Esophagus (tissue), 2 donors: ENCODE results near the gene MPRIP. TPM values are rescaled to one million over a fixed set of nuclear protein-coding genes. Genes with fewer than 3 reads are reported as not detected.
A peak's percentile ranks its signal among the peaks of the same experiment; 100 is the strongest.

ENCODE experiments used
- H3K27ac ChIP-seq, 2 donors: one replicate each; pipeline ENCODE4 v1.5.1; 2013; ENCODE audit warnings: low read depth in 2 of 2, mild to moderate bottlenecking in 2 of 2, inconsistent platforms in 1 of 2, low read length in 1 of 2, moderate library complexity in 1 of 2
- H3K27me3 ChIP-seq, 2 donors: one replicate each; pipeline ENCODE4 v1.6.1; 2013; ENCODE audit warnings: low read length in 2 of 2, control low read depth in 1 of 2, mild to moderate bottlenecking in 1 of 2; ENCODE audit not compliant: insufficient read depth in 2 of 2, control insufficient read depth in 1 of 2
- H3K36me3 ChIP-seq, 2 donors: one replicate each; pipeline ENCODE4 v1.6.1; 2013; ENCODE audit warnings: low read length in 1 of 2; ENCODE audit not compliant: control insufficient read depth in 2 of 2, insufficient read depth in 2 of 2
- H3K4me1 ChIP-seq, 2 donors: one replicate each; pipeline ENCODE4 v1.6.1; 2013; ENCODE audit warnings: low read length in 1 of 2; ENCODE audit not compliant: control insufficient read depth in 2 of 2, insufficient read depth in 2 of 2
- H3K4me3 ChIP-seq, 2 donors: one replicate each; pipeline ENCODE4 v1.5.1; 2013; ENCODE audit warnings: low read length in 2 of 2, mild to moderate bottlenecking in 2 of 2, low read depth in 1 of 2, moderate library complexity in 1 of 2
- H3K9me3 ChIP-seq, 2 donors: one replicate each; pipeline ENCODE4 v1.6.1; 2013; ENCODE audit warnings: mild to moderate bottlenecking in 2 of 2, low read depth in 1 of 2, low read length in 1 of 2, moderate library complexity in 1 of 2; ENCODE audit not compliant: control insufficient read depth in 2 of 2, insufficient read depth in 1 of 2
- WGBS, 2 donors: extraction: QIAGEN DNeasy Blood & Tissue Kit; methylation state at CpG; one replicate each; pipeline ENCODE4 v1.1.7; 2013; 5-methylcytosine and 5-hydroxymethylcytosine counted together
- polyA plus RNA-seq, 2 donors: library from polyadenylated mRNA; stranded (reverse); fragments of 200-250 nt; gene quantifications; one replicate each; pipeline ENCODE4 v1.2.3, GENCODE V29; 2013
- donor health status: healthy with polysubstance abuse.
- donor health status: Bipolar disorder and iron deficiency.

MPRIP gene
- polyA plus RNA-seq, 2 donors = 122 to 226 TPM

DNA sequence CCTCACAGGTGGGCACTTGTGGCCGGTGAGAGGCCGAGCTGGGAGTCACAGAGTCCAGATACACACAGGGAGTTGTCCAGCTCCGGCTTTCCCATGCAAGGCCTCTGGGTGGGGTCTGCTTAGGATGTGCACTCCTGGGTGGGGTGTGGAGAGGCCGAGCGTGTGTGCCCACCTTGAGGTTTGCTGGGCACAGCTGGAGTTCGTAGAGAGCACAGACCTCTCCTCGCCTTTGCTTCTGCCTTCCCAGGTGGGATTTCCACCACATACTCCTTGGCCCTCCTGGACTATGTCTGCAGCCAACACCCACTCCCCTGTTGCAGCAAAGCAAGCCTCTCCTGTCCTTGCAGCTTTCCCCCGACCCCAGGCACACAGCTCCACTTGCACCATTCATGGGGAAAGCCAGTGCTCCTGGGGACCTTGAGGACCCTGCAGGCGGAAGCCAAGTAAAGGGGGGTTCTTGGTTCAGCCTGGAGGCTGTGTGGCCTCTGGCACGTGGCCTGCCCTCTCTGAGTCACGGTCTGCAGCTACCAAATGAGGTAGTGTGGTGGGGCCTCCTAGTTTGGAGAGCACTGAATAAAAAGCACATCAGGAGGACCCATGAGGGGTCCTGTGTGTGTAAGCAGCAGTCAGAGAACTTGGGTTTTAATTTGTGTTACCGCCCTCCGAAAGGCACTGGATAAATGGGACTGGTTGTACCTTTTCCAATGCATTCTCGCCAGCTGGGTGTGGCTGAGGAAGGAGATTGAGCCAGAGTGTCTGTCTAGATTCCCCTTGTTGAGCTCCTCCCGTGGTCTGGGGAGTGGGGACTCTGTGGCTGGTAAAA lies 31.5 kb downstream of the MPRIP start:
- Histone ChIP-seq H3K9me3 (no peaks in the 10 kb centered on the region), H3K36me3 (peaks cover 4 to 25% of the 10 kb centered on the region in 2 donors), H3K4me3 (no peak overlapping the region), H3K4me1 (peaks cover 25 to 32% of the 10 kb centered on the region in 2 donors), H3K27ac (no peak overlapping the region), H3K27me3 (no peaks in the 10 kb centered on the region)
- 65 to 75% methylated on average over 15 of the region's 15 CpGs for WGBS, 2 donors

GRCh38 chr17:17075125-17075781 lies 33.0 kb downstream of the MPRIP start:
- no peaks in the 10 kb centered on the region for H3K9me3 ChIP-seq
- no peaks in the 10 kb centered on the region for H3K27me3 ChIP-seq
- 30 to 49% methylated on average over 11 of the region's 11 CpGs for WGBS, 2 donors
- peaks cover 4 to 25% of the 10 kb centered on the region in 2 donors for H3K36me3 ChIP-seq
- no peak overlapping the region for H3K4me3 ChIP-seq
- H3K27ac ChIP-seq = peak overlapping the region in 1 of 2 donors; percentile 62
- peaks cover 34% of the 10 kb centered on the region in 2 donors for H3K4me1 ChIP-seq

GRCh38 chr17:17076066-17076465 lies 33.8 kb downstream of the MPRIP start:
- H3K27me3 ChIP-seq = no peaks in the 10 kb centered on the region
- peaks cover 0 to 25% of the 10 kb centered on the region in 2 donors for H3K36me3 ChIP-seq
- H3K27ac ChIP-seq = peak overlapping the region in 1 of 2 donors; percentile 62
- H3K4me1 ChIP-seq = peaks cover 31 to 33% of the 10 kb centered on the region in 2 donors
- WGBS, 2 donors = 82 to 87% methylated on average over 5 of the region's 5 CpGs
- no peak overlapping the region for H3K4me3 ChIP-seq
- H3K9me3 ChIP-seq = no peaks in the 10 kb centered on the region

GRCh38 chr17:17077101-17077500 lies 34.8 kb downstream of the MPRIP start:
- H3K4me1 ChIP-seq = peaks cover 28% of the 10 kb centered on the region in 2 donors
- 93 to 94% methylated on average over 6 of the region's 6 CpGs for WGBS, 2 donors
- H3K27ac ChIP-seq = no peak overlapping the region
- H3K4me3 ChIP-seq = no peak overlapping the region
- peaks cover 0 to 21% of the 10 kb centered on the region in 2 donors for H3K36me3 ChIP-seq
- no peaks in the 10 kb centered on the region for H3K27me3 ChIP-seq
- no peaks in the 10 kb centered on the region for H3K9me3 ChIP-seq

- H3K27me3 ChIP-seq = no peaks in the 10 kb centered on the region
- H3K36me3 ChIP-seq = peaks cover 3 to 24% of the 10 kb centered on the region in 2 donors
- no peak overlapping the region for H3K4me3 ChIP-seq
- H3K9me3 ChIP-seq = no peaks in the 10 kb centered on the region
- WGBS, 2 donors = 73 to 78% methylated on average over 15 of the region's 15 CpGs
- peaks cover 24 to 26% of the 10 kb centered on the region in 2 donors for H3K4me1 ChIP-seq
- H3K27ac ChIP-seq = peak overlapping the region; percentile 52 to 86
Observed at GRCh38 chr17:17077861-17078732, 35.8 kb downstream of the MPRIP start.

GRCh38 chr17:17078832-17079231 lies 36.6 kb downstream of the MPRIP start:
- 75 to 80% methylated on average over 7 of the region's 7 CpGs for WGBS, 2 donors
- H3K27ac ChIP-seq = peak overlapping the region; percentile 55 to 73

DNA sequence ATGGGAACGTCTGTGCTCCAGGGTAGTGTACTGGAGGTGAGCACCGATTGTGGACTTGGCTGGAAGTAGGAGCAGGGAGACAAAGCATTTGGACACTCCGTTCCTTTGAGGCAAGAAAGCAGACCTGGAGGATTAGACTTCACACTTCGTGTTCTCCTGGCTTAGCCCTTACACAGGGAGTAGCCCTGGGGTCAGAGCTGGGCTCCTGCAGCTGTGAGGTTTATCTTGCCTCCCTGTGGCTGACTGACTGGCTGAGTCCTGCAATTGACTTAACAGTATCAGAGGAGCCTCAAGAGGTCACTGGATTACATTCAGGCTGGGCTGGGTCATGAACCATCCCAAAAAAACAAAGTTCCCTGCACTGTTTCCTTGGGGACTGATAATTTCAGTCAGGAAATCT lies 37.1 kb downstream of the MPRIP start:
- Histone ChIP-seq H3K9me3 (no peaks in the 10 kb centered on the region), H3K36me3 (peaks cover 10 to 22% of the 10 kb centered on the region in 2 donors), H3K27me3 (no peaks in the 10 kb centered on the region), H3K4me1 (peaks cover 15 to 21% of the 10 kb centered on the region in 2 donors), H3K4me3 (no peak overlapping the region), H3K27ac (peak overlapping the region in 1 of 2 donors; percentile 56)
- WGBS, 2 donors = 50 to 52% methylated on average over 4 of the region's 4 CpGs

More at GRCh38 chr17:17078832-17079231, 36.6 kb downstream of the MPRIP start:
- Histone ChIP-seq H3K36me3 (peaks cover 6 to 18% of the 10 kb centered on the region in 2 donors), H3K4me1 (peaks cover 17 to 22% of the 10 kb centered on the region in 2 donors), H3K4me3 (no peak overlapping the region), H3K9me3 (no peaks in the 10 kb centered on the region), H3K27me3 (no peaks in the 10 kb centered on the region)

- 65 to 71% methylated on average over 6 of the region's 6 CpGs for WGBS, 2 donors
- Histone ChIP-seq H3K27ac (peak overlapping the region in 1 of 2 donors; percentile 43), H3K36me3 (peaks cover 10 to 24% of the 10 kb centered on the region in 2 donors)
Observed at GRCh38 chr17:17079761-17080160, 37.5 kb downstream of the MPRIP start.

DNA sequence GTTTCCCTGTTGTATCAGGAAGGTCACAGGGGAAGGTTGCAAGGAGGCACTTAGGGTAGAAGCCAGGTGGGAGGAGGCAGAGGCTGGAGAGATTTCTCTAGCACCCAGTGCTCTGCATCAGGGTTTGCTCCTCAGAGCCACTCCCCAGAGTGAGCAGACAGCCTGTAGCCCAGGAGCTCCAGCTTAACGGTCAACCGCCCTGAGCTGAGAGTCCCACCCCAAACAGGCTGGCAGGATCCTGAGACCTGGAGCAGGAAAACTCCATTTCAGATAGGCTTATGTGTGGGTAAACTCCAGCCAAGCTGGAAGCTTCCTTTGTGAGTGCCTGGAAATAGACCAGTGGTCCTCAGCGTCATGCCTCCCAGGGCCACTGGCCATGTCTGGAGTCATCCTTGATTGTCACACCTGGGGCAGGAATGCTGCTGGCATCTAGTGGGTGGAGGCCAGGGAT lies 37.9 kb downstream of the MPRIP start:
- Histone ChIP-seq H3K4me1 (peaks cover 14 to 20% of the 10 kb centered on the region in 2 donors), H3K27me3 (no peaks in the 10 kb centered on the region), H3K4me3 (no peak overlapping the region), H3K9me3 (no peaks in the 10 kb centered on the region), H3K36me3 (peaks cover 10 to 26% of the 10 kb centered on the region in 2 donors), H3K27ac (peak overlapping the region in 1 of 2 donors; percentile 43)
- 68 to 82% methylated on average over 3 of the region's 3 CpGs for WGBS, 2 donors

More at GRCh38 chr17:17079761-17080160, 37.5 kb downstream of the MPRIP start:
- no peaks in the 10 kb centered on the region for H3K27me3 ChIP-seq
- peaks cover 15 to 21% of the 10 kb centered on the region in 2 donors for H3K4me1 ChIP-seq
- no peaks in the 10 kb centered on the region for H3K9me3 ChIP-seq
- no peak overlapping the region for H3K4me3 ChIP-seq
